ENCODE measurements around the gene H1-8.

Gene H1-8

GRCh38 chr3:129595544-129596193 is 52.7 kb downstream of the H1-8 start:
- DNase-seq: no peak

- DNase-seq: no peak
These were observed 53.5 kb downstream of the H1-8 start for GRCh38 chr3:129596194-129597086.

DNA sequence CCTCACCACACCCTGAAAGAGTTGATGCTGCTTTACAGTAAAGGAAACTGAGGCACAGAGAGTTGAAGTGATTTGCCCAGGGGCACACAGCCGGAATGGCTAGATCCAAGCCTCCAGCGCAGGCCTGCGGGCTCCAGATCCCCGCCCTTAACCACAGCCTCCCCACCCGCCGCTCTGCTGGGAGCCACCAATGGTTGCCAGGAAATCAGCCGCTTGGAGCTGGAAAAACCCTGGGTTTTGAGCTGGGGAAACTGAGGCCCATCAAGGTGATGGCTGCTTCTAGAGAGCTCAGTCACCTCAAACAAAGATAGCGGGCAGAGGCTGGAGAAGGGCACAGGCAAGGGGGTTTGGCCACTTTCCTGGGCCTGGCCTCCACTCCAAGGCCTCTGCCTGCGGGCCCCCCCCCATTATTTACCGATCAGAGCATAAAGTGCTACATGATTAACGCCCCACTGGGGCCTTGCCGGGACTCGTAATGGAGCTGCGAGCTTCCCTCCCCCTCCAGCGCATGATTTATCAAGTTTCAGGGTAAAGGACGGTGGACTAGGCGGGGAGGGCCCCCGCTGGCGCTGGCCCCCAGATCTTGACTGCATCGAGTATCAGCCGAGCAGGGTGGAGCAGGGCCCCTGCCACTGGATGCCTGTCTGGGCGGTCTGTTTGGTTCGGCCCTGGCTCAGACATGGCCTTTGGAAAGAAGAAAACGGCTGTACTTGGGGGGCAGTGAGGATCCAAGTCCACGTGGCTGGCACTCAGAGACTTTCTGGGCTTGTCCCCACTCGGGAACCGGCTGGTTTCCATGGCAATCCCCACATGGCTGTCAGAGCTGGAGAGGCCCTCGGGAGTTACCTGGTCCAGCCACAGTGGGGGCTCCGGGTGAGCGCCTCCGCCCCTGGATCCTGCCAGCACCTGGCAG is 54.4 kb downstream of the H1-8 start:
- DNase-seq: no peak

DNA sequence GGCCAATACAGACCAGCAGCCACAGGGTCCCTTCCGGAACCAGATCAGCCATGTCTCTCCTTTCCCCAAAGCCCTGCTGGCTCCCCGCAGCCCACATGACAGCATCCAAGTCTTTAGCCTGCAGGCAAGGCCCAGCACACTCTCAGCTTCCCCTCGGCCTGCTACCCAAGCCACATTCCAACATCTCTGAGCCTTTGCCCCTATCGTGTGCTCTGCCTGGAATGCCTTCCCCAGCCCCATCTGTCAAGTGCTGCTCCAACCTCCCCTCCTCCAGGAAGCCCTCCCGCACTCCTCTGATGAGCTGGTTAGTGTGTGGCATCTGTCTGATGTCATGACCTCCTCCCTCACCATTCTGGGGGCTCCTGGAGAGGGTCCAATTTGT is 55.0 kb downstream of the H1-8 start:
- DNase-seq: no peak

- DNase-seq: no peak
These were observed 55.5 kb downstream of the H1-8 start for GRCh38 chr3:129598484-129598883.

GRCh38 chr3:129599073-129599472 is 56.1 kb downstream of the H1-8 start:
- DNase-seq: no peak

DNA sequence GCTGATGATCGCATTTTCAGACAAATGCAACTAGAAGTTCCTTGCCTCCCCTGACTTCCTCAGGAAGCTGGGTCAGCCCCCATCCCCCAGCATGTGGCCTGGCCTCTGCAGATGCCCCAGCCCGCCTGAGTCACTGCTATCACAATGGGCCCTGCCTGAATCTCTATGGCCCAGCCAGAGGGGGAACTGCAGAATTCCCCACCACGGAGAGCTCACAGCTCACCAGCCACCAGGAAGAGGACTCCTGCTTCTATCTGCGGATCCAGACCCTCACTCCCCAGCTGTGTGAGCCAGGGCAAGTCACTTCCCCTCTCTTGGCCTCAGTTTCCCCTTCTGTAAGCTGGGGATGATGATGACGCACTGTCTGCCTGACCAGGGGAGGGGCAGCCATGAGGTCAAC is 56.6 kb downstream of the H1-8 start:
- DNase-seq: no peak

GRCh38 chr3:129600348-129600747 is 57.4 kb downstream of the H1-8 start:
- no peak for DNase-seq

Measured in central memory CD4-positive, alpha-beta T cell (primary cell).